Activated CD8-positive, alpha-beta T cell treated with anti-CD3 and anti-CD28 coated beads for 36 hours (primary cell): ENCODE measurements around the gene TBC1D22A. TPM values are rescaled to one million over a fixed set of nuclear protein-coding genes. Genes with fewer than 3 reads are reported as not detected.

Experiments used
- ATAC-seq: fragments of 200-7000 bp; cut with Tn5 transposase; one replicate; pipeline ENCODE4 v1.10.0; 2021; ENCODE audit warnings: mild to moderate bottlenecking, moderate library complexity
- CTCF ChIA-PET: fragments of 350-600 bp; sonication (Branson Sonifier 250); formaldehyde crosslinking; loops from one replicate; lab custom pipeline; 2021; ENCODE audit warnings: antibody characterized with exemption; lab: Charles Lee
- POLR2A ChIA-PET: fragments of 350-600 bp; sonication (Branson Sonifier 250); formaldehyde crosslinking; loops from one replicate; lab custom pipeline; 2021; ENCODE audit warnings: antibody characterized with exemption; lab: Charles Lee
- DNase-seq: peaks from one replicate; pipeline ENCODE4 v3.0.0-alpha.2; 2020
- H3K27ac Mint-ChIP-seq: one replicate; pipeline ENCODE4 v1.8.0; 2021; ENCODE audit warnings: mild to moderate bottlenecking, mixed read lengths
- H3K27me3 Mint-ChIP-seq: one replicate; pipeline ENCODE4 v1.8.0; 2021; ENCODE audit warnings: mixed read lengths
- H3K36me3 Mint-ChIP-seq: one replicate; pipeline ENCODE4 v1.8.0; 2021; ENCODE audit warnings: low read depth, mixed read lengths
- H3K4me1 Mint-ChIP-seq: one replicate; pipeline ENCODE4 v1.8.0; 2021; ENCODE audit warnings: low read depth, mixed read lengths
- H3K4me3 Mint-ChIP-seq: one replicate; pipeline ENCODE4 v1.8.0; 2021; ENCODE audit warnings: mild to moderate bottlenecking, moderate library complexity, mixed read lengths
- H3K9me3 Mint-ChIP-seq: one replicate; pipeline ENCODE4 v1.8.0; 2021; ENCODE audit warnings: mixed read lengths
- CTCF ChIP-seq: fragments of 200-600 bp; IDR thresholded peaks from one replicate; pipeline ENCODE4 v1.8.0; 2022; ENCODE audit warnings: antibody characterized with exemption, mild to moderate bottlenecking
- intact Hi-C: fragments of 100-400 bp; cut with micrococcal nuclease; formaldehyde crosslinking; loops from one replicate; pipeline ENCODE4 v1.10.0; 2022
- total RNA-seq, 2 experiments: library from RNA; stranded (reverse); gene quantifications; one replicate each; pipeline ENCODE4 v1.2.3, GENCODE V29; 2021

The TBC1D22A gene
- total RNA-seq, 2 experiments from 2014 or later: 41.0 to 42.8 TPM

GRCh38 chr22:46767249-46767985, 5.0 kb downstream of the TBC1D22A start:
- ChIA-PET POLR2A (interaction anchor here (1.4 kb wide), 1 partner anchor 18 kb away, joined by 3 read pairs; no protein-coding TSS in a partner anchor), CTCF (interaction anchor here (2.4 to 4.0 kb wide), 2 partner anchors 10 to 35 kb away, joined by 13 to 26 read pairs; no protein-coding TSS in a partner anchor)
- intact Hi-C loops: no loop called here
- H3K36me3 Mint-ChIP-seq: peaks cover 39% of the 10 kb centered on the region
- H3K27ac Mint-ChIP-seq: peak overlapping the region; percentile 67
- no peaks in the 10 kb centered on the region for H3K9me3 Mint-ChIP-seq
- ATAC-seq: no peak
- no peak for DNase-seq
- H3K4me1 Mint-ChIP-seq: peaks cover 66% of the 10 kb centered on the region
- H3K27me3 Mint-ChIP-seq: no peaks in the 10 kb centered on the region
- H3K4me3 Mint-ChIP-seq: no peak overlapping the region
- TF ChIP-seq CTCF: no peak

- DNase-seq (no peak), ATAC-seq (no peak)
- peaks cover 38% of the 10 kb centered on the region for H3K36me3 Mint-ChIP-seq
- no peaks in the 10 kb centered on the region for H3K9me3 Mint-ChIP-seq
- H3K27ac Mint-ChIP-seq: peak overlapping the region; percentile 91
- ChIA-PET CTCF (interaction anchor here (2.3 to 4.0 kb wide), 2 partner anchors 12 to 34 kb away, joined by 13 to 26 read pairs; no protein-coding TSS in a partner anchor), POLR2A (interaction anchor here (0.7 kb wide), 1 partner anchor 31 kb away, joined by 3 read pairs; the partner anchor contains the start of gene CERK)
- TF ChIP-seq CTCF: no peak
- intact Hi-C loops: no loop called here
- H3K4me3 Mint-ChIP-seq: no peak overlapping the region
- peaks cover 73% of the 10 kb centered on the region for H3K4me1 Mint-ChIP-seq
- no peaks in the 10 kb centered on the region for H3K27me3 Mint-ChIP-seq
Observed at GRCh38 chr22:46769191-46769675, 6.8 kb downstream of the TBC1D22A start.

- CTCF ChIA-PET: interaction anchor here (0.8 to 4.0 kb wide), 3 partner anchors 12 to 34 kb away, joined by 3 to 26 read pairs (median 13); no protein-coding TSS in a partner anchor
- no peak for DNase-seq
- intact Hi-C loops: no loop called here
- Mint-ChIP-seq H3K9me3 (no peaks in the 10 kb centered on the region), H3K27ac (peak overlapping the region; percentile 91), H3K4me1 (peaks cover 71% of the 10 kb centered on the region), H3K27me3 (no peaks in the 10 kb centered on the region), H3K36me3 (peaks cover 35% of the 10 kb centered on the region), H3K4me3 (no peak overlapping the region)
- no peak for TF ChIP-seq CTCF
- ATAC-seq: no peak
- POLR2A ChIA-PET: no interaction called here
Observed at GRCh38 chr22:46769706-46770105, 7.3 kb downstream of the TBC1D22A start.

GRCh38 chr22:46770151-46770641, 7.7 kb downstream of the TBC1D22A start:
- DNase-seq (no peak), ATAC-seq (no peak)
- Mint-ChIP-seq H3K27ac (peak overlapping the region; percentile 91), H3K9me3 (no peaks in the 10 kb centered on the region), H3K4me3 (no peak overlapping the region), H3K36me3 (peaks cover 31% of the 10 kb centered on the region), H3K4me1 (peaks cover 71% of the 10 kb centered on the region), H3K27me3 (no peaks in the 10 kb centered on the region)
- TF ChIP-seq CTCF: no peak
- CTCF ChIA-PET: interaction anchor here (0.8 to 4.0 kb wide), 3 partner anchors 13 to 33 kb away, joined by 3 to 26 read pairs (median 13); no protein-coding TSS in a partner anchor
- intact Hi-C loops: no loop called here
- POLR2A ChIA-PET: no interaction called here
